Fibroblast of mammary gland (primary cell): Measurements from ENCODE around the gene CYP1A1.
"Not testable (repeated sequence)": the region's sequence is repeated elsewhere in the genome, so short reads cannot be mapped to it uniquely, and the experiment has no call there.

Experiments
- DNase-seq: peaks from one replicate; pipeline ENCODE4 v3.0.0-alpha.2; 2010; ENCODE audit warnings: low read depth
- H3K4me3 ChIP-seq: 2 replicates; pipeline ENCODE4 v1.5.1; 2011; ENCODE audit warnings: low read depth, mild to moderate bottlenecking, low read length, moderate library complexity; ENCODE audit not compliant: control insufficient read depth
- CTCF ChIP-seq: conservative IDR thresholded peaks from 2 replicates; pipeline ENCODE4 v1.5.1; 2011; ENCODE audit warnings: low read depth, low read length, inconsistent platforms; ENCODE audit not compliant: control insufficient read depth, insufficient read depth

Gene CYP1A1

GRCh38 chr15:74735305-74735704 lies 10.0 kb upstream of the CYP1A1 start:
- DNase-seq = no peak
- no peak for TF ChIP-seq CTCF
- H3K4me3 ChIP-seq = no peak overlapping the region

GRCh38 chr15:74733269-74733668 lies 7.9 kb upstream of the CYP1A1 start:
- DNase-seq = no peak
- no peak overlapping the region for H3K4me3 ChIP-seq
- no peak for TF ChIP-seq CTCF

- no peak for TF ChIP-seq CTCF
- no peak for DNase-seq
- no peak overlapping the region for H3K4me3 ChIP-seq
Measured at GRCh38 chr15:74732846-74733245, 7.5 kb upstream of the CYP1A1 start.

GRCh38 chr15:74730619-74731316 lies 5.4 kb upstream of the CYP1A1 start:
- no peak for TF ChIP-seq CTCF
- H3K4me3 ChIP-seq = no peak overlapping the region
- DNase-seq = no peak

- not testable (repeated sequence) for DNase-seq, H3K4me3 ChIP-seq
Measured at GRCh38 chr15:74729372-74729771, 4.0 kb upstream of the CYP1A1 start.

GRCh38 chr15:74728699-74729098 lies 3.4 kb upstream of the CYP1A1 start:
- DNase-seq, H3K4me3 ChIP-seq: not testable (repeated sequence)

- TF ChIP-seq CTCF = no peak
- no peak for DNase-seq
- no peak overlapping the region for H3K4me3 ChIP-seq
Measured at GRCh38 chr15:74727727-74728126, 2.4 kb upstream of the CYP1A1 start.

- H3K4me3 ChIP-seq = peak overlapping the region; percentile 45
- TF ChIP-seq CTCF = no peak
- DNase-seq = no peak
Measured at GRCh38 chr15:74726774-74727164, 1.4 kb upstream of the CYP1A1 start.
